Measurements from ENCODE around the gene USP16. TPM values are rescaled to one million over a fixed set of nuclear protein-coding genes. Genes with fewer than 3 reads are reported as not detected.

Gene USP16
- total and polyA plus RNA-seq, 2 donors (not counting 1 experiment from before 2014, with no cell fraction given), result 13.1 to 54.7 TPM

- peak overlapping the region; percentile 95 for H3K4me3 Mint-ChIP-seq
- Histone ChIP-seq H3K4me2 (replicated peaks; ENCODE audit: low read depth, low read length, poor library complexity, severe bottlenecking) (peak overlapping the region; percentile 85), H3K27ac (ENCODE audit: low read length in 2 of 2) (peak overlapping the region in 1 of 2 donors; percentile 0), H3K9me3 (ENCODE audit: control extremely low read depth in 1 of 3, control insufficient read depth in 2 of 3, insufficient read depth in 1 of 3, low read length in 2 of 3) (no peaks in the 10 kb centered on the region), H3K4me3 (ENCODE audit: control extremely low read depth in 1 of 5, extremely low read depth in 1 of 5, insufficient read depth in 1 of 5, low read depth in 2 of 5, low read length in 4 of 5) (peak overlapping the region in 4 of 5 experiments; percentile 76 to 91 (median 82)), H3K27me3 (replicated peaks in 1 of 4; ENCODE audit: control extremely low read depth in 1 of 4, control insufficient read depth in 3 of 4, insufficient read depth in 4 of 4, low read length in 3 of 4) (no peaks in the 10 kb centered on the region), H3K4me1 (ENCODE audit: control insufficient read depth in 2 of 2, insufficient read depth in 2 of 2, low read length in 2 of 2) (peaks cover 14 to 18% of the 10 kb centered on the region in 2 donors), H3K36me3 (replicated peaks in 1 of 2; ENCODE audit: control extremely low read depth in 1 of 2, control insufficient read depth in 1 of 2, extremely low read depth in 1 of 2, insufficient read depth in 2 of 2, low read length in 1 of 2) (no peaks in the 10 kb centered on the region), H2AFZ (ENCODE audit: insufficient read depth, low read depth, low read length, poor library complexity, severe bottlenecking) (peak overlapping the region; percentile 83), H3K9ac (ENCODE audit: low read length) (peak overlapping the region; percentile 77), H3K79me2 (ENCODE audit: control insufficient read depth, insufficient read depth, low read length) (peaks cover 33% of the 10 kb centered on the region), H4K20me1 (ENCODE audit: control insufficient read depth, insufficient read depth, low read length, poor library complexity, severe bottlenecking) (no peaks in the 10 kb centered on the region)
- DNase-seq (peak; percentile 15), ATAC-seq (ENCODE audit: low read depth) (no peak)
- peak overlapping the region; percentile 28 for H3K27ac Mint-ChIP-seq
- ChIA-PET POLR2A (no interaction called here), CTCF (interaction anchor here (2.1 to 2.7 kb wide), 2 partner anchors 13 to 15 kb away, joined by 12 to 16 read pairs; no protein-coding TSS in a partner anchor)
- TF ChIP-seq CTCF (IDR thresholded peaks at IDR 0.05) (no peak), EZH2 (IDR thresholded peaks at IDR 0.05; ENCODE audit: borderline replicate concordance, insufficient read depth, low read depth, low read length, poor library complexity, severe bottlenecking) (no peak)
- H3K4me1 Mint-ChIP-seq, result peaks cover 20% of the 10 kb centered on the region
- H3K9me3 Mint-ChIP-seq (ENCODE audit: insufficient read depth), result no peaks in the 10 kb centered on the region
- H3K27me3 Mint-ChIP-seq, result no peaks in the 10 kb centered on the region
- intact Hi-C loops (cut with micrococcal nuclease), result no loop called here
- WGBS (ENCODE audit: insufficient coverage), result 71% methylated on average over 6 of the region's 6 CpGs
These were observed 6.7 kb upstream of the USP16 start for GRCh38 chr21:29017639-29018237.

GRCh38 chr21:29018540-29018939 is 5.9 kb upstream of the USP16 start:
- ChIA-PET CTCF (interaction anchor here (0.7 to 2.7 kb wide), 5 partner anchors 9 to 56 kb away, joined by 3 to 16 read pairs (median 4); no protein-coding TSS in a partner anchor), POLR2A (interaction anchor here (0.9 to 1.8 kb wide), 6 partner anchors 13 to 281 kb away, joined by 4 to 22 read pairs (median 8); partner anchors contain the start of genes CCT8 and LTN1)
- Histone ChIP-seq H3K4me2 (replicated peaks; ENCODE audit: low read depth, low read length, poor library complexity, severe bottlenecking) (peak overlapping the region; percentile 85), H3K27me3 (replicated peaks in 1 of 4; ENCODE audit: control extremely low read depth in 1 of 4, control insufficient read depth in 3 of 4, insufficient read depth in 4 of 4, low read length in 3 of 4) (no peaks in the 10 kb centered on the region), H3K9ac (ENCODE audit: low read length) (peak overlapping the region; percentile 77), H2AFZ (ENCODE audit: insufficient read depth, low read depth, low read length, poor library complexity, severe bottlenecking) (peak overlapping the region; percentile 83), H3K4me1 (ENCODE audit: control insufficient read depth in 2 of 2, insufficient read depth in 2 of 2, low read length in 2 of 2) (peaks cover 14 to 18% of the 10 kb centered on the region in 2 donors), H3K4me3 (ENCODE audit: control extremely low read depth in 1 of 5, extremely low read depth in 1 of 5, insufficient read depth in 1 of 5, low read depth in 2 of 5, low read length in 4 of 5) (peak overlapping the region; percentile 74 to 91 (median 81)), H3K79me2 (ENCODE audit: control insufficient read depth, insufficient read depth, low read length) (peaks cover 36% of the 10 kb centered on the region), H3K27ac (ENCODE audit: low read length in 2 of 2) (peak overlapping the region; percentile 73 to 92), H3K36me3 (replicated peaks in 1 of 2; ENCODE audit: control extremely low read depth in 1 of 2, control insufficient read depth in 1 of 2, extremely low read depth in 1 of 2, insufficient read depth in 2 of 2, low read length in 1 of 2) (no peaks in the 10 kb centered on the region), H4K20me1 (ENCODE audit: control insufficient read depth, insufficient read depth, low read length, poor library complexity, severe bottlenecking) (no peaks in the 10 kb centered on the region), H3K9me3 (ENCODE audit: control extremely low read depth in 1 of 3, control insufficient read depth in 2 of 3, insufficient read depth in 1 of 3, low read length in 2 of 3) (no peaks in the 10 kb centered on the region)
- TF ChIP-seq EZH2 (IDR thresholded peaks at IDR 0.05; ENCODE audit: borderline replicate concordance, insufficient read depth, low read depth, low read length, poor library complexity, severe bottlenecking), result no peak
- no peak for TF ChIP-seq CTCF (IDR thresholded peaks at IDR 0.05)
- peak overlapping the region; percentile 96 for H3K27ac Mint-ChIP-seq
- H3K27me3 Mint-ChIP-seq, result no peaks in the 10 kb centered on the region
- no peaks in the 10 kb centered on the region for H3K9me3 Mint-ChIP-seq (ENCODE audit: insufficient read depth)
- no peak for DNase-seq
- no peak for ATAC-seq (ENCODE audit: low read depth)
- intact Hi-C loops (cut with micrococcal nuclease), result no loop called here
- peak overlapping the region; percentile 95 for H3K4me3 Mint-ChIP-seq
- peaks cover 22% of the 10 kb centered on the region for H3K4me1 Mint-ChIP-seq
- 28% methylated on average over 6 of the region's 12 CpGs for WGBS (ENCODE audit: insufficient coverage)
